WTC11 (cell line): ENCODE results near the gene RITA1. TPM values are rescaled to one million over a fixed set of nuclear protein-coding genes. Genes with fewer than 3 reads are reported as not detected.

ENCODE experiments used
- ATAC-seq: fragments of 200-7000 bp; cut with Tn5 transposase; 2 replicates; pipeline ENCODE4 v1.10.0; 2021; ENCODE audit warnings: mild to moderate bottlenecking, moderate library complexity
- CTCF ChIA-PET: fragments of 300-600 bp; sonication (Branson Sonifier 250); formaldehyde crosslinking; loops from one replicate; lab custom pipeline; 2021; ENCODE audit warnings: antibody characterized with exemption; lab: Charles Lee
- POLR2A ChIA-PET: fragments of 350-600 bp; sonication (Branson Sonifier 250); formaldehyde crosslinking; loops from one replicate; lab custom pipeline; 2021; ENCODE audit warnings: antibody characterized with exemption; lab: Charles Lee
- DNase-seq: peaks from one replicate; pipeline ENCODE4 v3.0.0; 2021; ENCODE audit warnings: low spot score
- H3K27ac Mint-ChIP-seq: 2 replicates; pipeline ENCODE4 v1.8.0; 2021; ENCODE audit warnings: mixed read lengths
- H3K27me3 Mint-ChIP-seq: 2 replicates; pipeline ENCODE4 v1.8.0; 2021; ENCODE audit warnings: low read depth, mild to moderate bottlenecking, moderate library complexity, mixed read lengths
- H3K36me3 Mint-ChIP-seq: 2 replicates; pipeline ENCODE4 v1.8.0; 2021; ENCODE audit warnings: mixed read lengths
- H3K4me1 Mint-ChIP-seq: 2 replicates; pipeline ENCODE4 v1.8.0; 2022; ENCODE audit warnings: mixed read lengths
- H3K4me3 Mint-ChIP-seq: 2 replicates; pipeline ENCODE4 v1.8.0; 2021; ENCODE audit warnings: mild to moderate bottlenecking, moderate library complexity, mixed read lengths
- H3K9me3 Mint-ChIP-seq: 2 replicates; pipeline ENCODE4 v1.8.0; 2021; ENCODE audit warnings: mixed read lengths
- ARID4B ChIP-seq: sonication (generic); formaldehyde crosslinking; IDR thresholded peaks from 2 replicates; pipeline ENCODE4 v1.8.0; 2023; ENCODE audit warnings: missing genetic modification reagents, mild to moderate bottlenecking, borderline replicate concordance
- ERG ChIP-seq: fragments of 250-450 bp; sonication (Bioruptor Pico); IDR thresholded peaks from 2 replicates; pipeline ENCODE4 v1.8.0; 2021; ENCODE audit warnings: mild to moderate bottlenecking
- FOXK1 ChIP-seq: sonication (generic); formaldehyde crosslinking; IDR thresholded peaks from 2 replicates; pipeline ENCODE4 v1.8.0; 2022; ENCODE audit warnings: mild to moderate bottlenecking, moderate library complexity, missing genetic modification reagents
- JAZF1 ChIP-seq: fragments of 250-450 bp; sonication (Bioruptor Pico); IDR thresholded peaks from 2 replicates; pipeline ENCODE4 v1.9.0; 2021; ENCODE audit warnings: moderate library complexity, mild to moderate bottlenecking, inconsistent platforms
- NR1H2 ChIP-seq: sonication (generic); formaldehyde crosslinking; IDR thresholded peaks from 2 replicates; pipeline ENCODE4 v1.9.0; 2021; ENCODE audit warnings: mild to moderate bottlenecking, moderate library complexity, missing genetic modification reagents
- RORB ChIP-seq: fragments of 250-450 bp; sonication (Bioruptor Pico); IDR thresholded peaks from 2 replicates; pipeline ENCODE4 v1.9.0; 2021; ENCODE audit warnings: mild to moderate bottlenecking
- SOX15 ChIP-seq: fragments of 250-450 bp; sonication (Bioruptor Pico); IDR thresholded peaks from 2 replicates; pipeline ENCODE4 v1.9.0; 2021; ENCODE audit warnings: mild to moderate bottlenecking
- SP1 ChIP-seq: sonication (generic); formaldehyde crosslinking; conservative IDR thresholded peaks from 2 replicates; pipeline ENCODE4 v1.8.1; 2022; ENCODE audit warnings: missing genetic modification reagents
- STAT6 ChIP-seq: sonication (generic); formaldehyde crosslinking; conservative IDR thresholded peaks from 2 replicates; pipeline ENCODE4 v1.8.1; 2023; ENCODE audit warnings: mild to moderate bottlenecking, low read depth, missing genetic modification reagents, moderate library complexity
- TEAD1 ChIP-seq: sonication (generic); formaldehyde crosslinking; IDR thresholded peaks from 2 replicates; pipeline ENCODE4 v1.8.0; 2022; ENCODE audit warnings: mild to moderate bottlenecking, missing genetic modification reagents
- TEAD4 ChIP-seq: sonication (generic); formaldehyde crosslinking; IDR thresholded peaks from 2 replicates; pipeline ENCODE4 v1.8.0; 2022; ENCODE audit warnings: mild to moderate bottlenecking, missing genetic modification reagents
- ZNF138 ChIP-seq: sonication (generic); formaldehyde crosslinking; conservative IDR thresholded peaks from 2 replicates; pipeline ENCODE4 v1.8.1; 2022; ENCODE audit warnings: mild to moderate bottlenecking, moderate library complexity, missing genetic modification reagents
- ZNF219 ChIP-seq: sonication (generic); formaldehyde crosslinking; IDR thresholded peaks from 2 replicates; pipeline ENCODE4 v1.8.0; 2023; ENCODE audit warnings: missing genetic modification reagents, mild to moderate bottlenecking, borderline replicate concordance
- ZNF263 ChIP-seq: sonication (generic); formaldehyde crosslinking; IDR thresholded peaks from 2 replicates; pipeline ENCODE4 v1.8.1; 2022; ENCODE audit warnings: low read depth, mild to moderate bottlenecking, moderate library complexity, missing genetic modification reagents
- ZNF416 ChIP-seq: fragments of 250-450 bp; sonication (Bioruptor Pico); IDR thresholded peaks from 2 replicates; pipeline ENCODE4 v1.9.0; 2021; ENCODE audit warnings: mild to moderate bottlenecking, inconsistent platforms
- total RNA-seq: library from RNA; stranded (reverse); gene quantifications from 3 replicates; pipeline ENCODE4 v1.2.3, GENCODE V29; 2021
- TF ChIP-seq, protein P1 (sequence below): sonication (generic); formaldehyde crosslinking; conservative IDR thresholded peaks from 2 replicates; pipeline ENCODE4 v1.8.1; 2022; ENCODE audit warnings: mild to moderate bottlenecking, missing genetic modification reagents
- TF ChIP-seq, protein P2 (sequence below): sonication (generic); formaldehyde crosslinking; IDR thresholded peaks from 2 replicates; pipeline ENCODE4 v1.8.1; 2023; ENCODE audit warnings: mild to moderate bottlenecking, missing genetic modification reagents
- TF ChIP-seq, protein P3 (sequence below): sonication (generic); formaldehyde crosslinking; IDR thresholded peaks from 2 replicates; pipeline ENCODE4 v1.8.0; 2023; ENCODE audit warnings: mild to moderate bottlenecking, missing genetic modification reagents

The RITA1 gene
- total RNA-seq, 1 experiment from 2014 or later, result 29.3 TPM

DNA sequence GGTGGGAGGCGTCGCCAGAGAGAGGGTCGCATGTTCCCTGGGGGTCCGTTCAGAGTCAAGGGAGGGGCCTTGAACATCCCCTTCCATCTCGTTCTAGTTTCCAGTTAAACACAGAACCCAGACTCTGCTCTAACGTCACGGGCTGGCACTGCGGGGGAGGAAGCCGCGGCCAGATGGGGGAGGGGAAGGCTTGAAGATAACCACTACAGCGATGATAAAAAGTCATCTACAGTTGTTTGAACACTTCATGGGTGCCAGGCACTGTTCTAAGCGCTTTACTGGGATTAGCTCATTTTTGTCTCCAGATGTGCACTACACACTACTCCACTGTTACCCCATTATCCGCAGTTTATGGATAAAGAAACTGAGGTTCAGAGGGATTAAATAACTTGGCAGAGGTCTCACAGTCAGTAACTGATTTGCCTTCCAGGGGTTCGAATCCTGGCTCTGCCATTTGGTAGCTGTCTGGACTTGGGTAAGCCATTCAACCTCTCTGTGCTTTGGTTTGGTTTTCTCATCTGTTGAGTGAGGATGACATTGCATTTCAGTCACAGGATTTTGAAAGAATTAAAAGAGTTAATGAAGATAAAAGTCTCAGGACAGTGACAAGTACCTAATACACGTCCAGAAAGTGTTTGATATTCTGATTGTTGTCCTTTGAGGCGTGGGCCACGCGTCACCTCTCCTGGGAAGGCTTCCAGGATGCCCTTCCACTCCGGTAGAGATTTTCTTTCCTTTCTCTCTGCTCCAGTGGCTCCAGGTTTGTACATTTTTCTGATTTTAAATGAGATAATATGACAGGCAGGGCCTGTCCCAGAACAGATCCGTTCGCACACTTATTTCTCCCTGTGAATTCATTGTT is 49.2 kb upstream of the RITA1 start:
- ATAC-seq, result peak; percentile 10
- Mint-ChIP-seq H3K4me3 (peak overlapping the region; percentile 74), H3K4me1 (peaks cover 15% of the 10 kb centered on the region), H3K9me3 (no peaks in the 10 kb centered on the region), H3K27ac (0 out of 2 replicates have a peak overlapping the region, but pooled peaks have one; percentile 20), H3K36me3 (no peaks in the 10 kb centered on the region), H3K27me3 (peaks cover 26% of the 10 kb centered on the region)
- POLR2A ChIA-PET, result interaction anchor here (1.1 kb wide), 1 partner anchor 14 kb away, joined by 4 read pairs; the partner anchor contains the start of gene CFAP73
- TF ChIP-seq SOX15 (CRISPR knock-in tag) (no peak), TEAD1 (CRISPR knock-in tag) (0 out of 2 replicates have a peak, but pooled peaks have one; percentile 66)
- CTCF ChIA-PET, result interaction anchor here (0.9 to 8.4 kb wide), 24 partner anchors 8 to 241 kb away, joined by 3 to 181 read pairs (median 6); partner anchors contain the start of genes CFAP73 and TPCN1
- DNase-seq, result peak; percentile 43

DNA sequence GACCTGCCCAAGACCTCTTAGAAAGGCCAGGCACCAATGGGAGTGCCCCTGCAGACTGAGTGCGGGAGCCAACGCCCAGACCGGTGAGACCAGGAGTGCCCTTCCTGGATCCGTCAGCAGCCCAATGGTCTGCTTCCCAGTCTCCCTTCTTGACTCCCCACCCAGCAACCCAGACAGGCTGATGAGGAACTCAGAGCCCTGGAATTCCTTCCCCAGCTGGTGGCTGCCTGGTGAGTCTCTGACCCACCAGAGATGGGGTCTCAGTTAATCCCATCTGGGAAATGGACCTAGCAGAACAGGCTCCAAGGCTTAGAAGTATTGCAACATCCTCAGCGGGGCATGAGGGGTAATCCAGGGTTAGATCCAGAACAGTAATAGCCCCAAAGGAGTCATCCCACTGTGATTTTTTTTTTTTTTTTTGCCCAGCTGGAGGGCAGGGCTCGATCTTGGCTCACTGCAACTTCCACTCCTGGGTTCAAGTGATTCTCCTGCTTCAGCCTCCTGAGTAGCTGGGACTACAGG is 48.5 kb upstream of the RITA1 start:
- no peak for DNase-seq
- H3K9me3 Mint-ChIP-seq, result no peaks in the 10 kb centered on the region
- ATAC-seq, result no peak
- no peak overlapping the region for H3K27ac Mint-ChIP-seq
- H3K4me1 Mint-ChIP-seq, result peaks cover 15% of the 10 kb centered on the region
- H3K36me3 Mint-ChIP-seq, result no peaks in the 10 kb centered on the region
- POLR2A ChIA-PET, result no interaction called here
- peak overlapping the region; percentile 74; the same call in 1 of the 2 replicates for H3K4me3 Mint-ChIP-seq
- CTCF ChIA-PET, result interaction anchor here (0.6 to 8.4 kb wide), 6 partner anchors 8 to 144 kb away, joined by 3 to 181 read pairs (median 12); partner anchors contain the start of gene CFAP73
- peaks cover 26% of the 10 kb centered on the region for H3K27me3 Mint-ChIP-seq
- TF ChIP-seq SP1 (CRISPR knock-in tag) (no peak), ZNF416 (CRISPR knock-in tag) (no peak), NR1H2 (CRISPR knock-in tag) (no peak), ARID4B (no peak), RORB (CRISPR knock-in tag) (no peak), FOXK1 (CRISPR knock-in tag) (no peak), ZNF263 (CRISPR knock-in tag) (no peak), TEAD4 (CRISPR knock-in tag) (no peak), ERG (CRISPR knock-in tag) (no peak), STAT6 (no peak), JAZF1 (CRISPR knock-in tag) (no peak), ZNF138 (no peak), SOX15 (CRISPR knock-in tag) (no peak), ZNF219 (no peak)
- TF ChIP-seq, protein P1, sequence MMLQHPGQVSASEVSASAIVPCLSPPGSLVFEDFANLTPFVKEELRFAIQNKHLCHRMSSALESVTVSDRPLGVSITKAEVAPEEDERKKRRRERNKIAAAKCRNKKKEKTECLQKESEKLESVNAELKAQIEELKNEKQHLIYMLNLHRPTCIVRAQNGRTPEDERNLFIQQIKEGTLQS (CRISPR knock-in tag), result no peak
- TF ChIP-seq, protein P2, sequence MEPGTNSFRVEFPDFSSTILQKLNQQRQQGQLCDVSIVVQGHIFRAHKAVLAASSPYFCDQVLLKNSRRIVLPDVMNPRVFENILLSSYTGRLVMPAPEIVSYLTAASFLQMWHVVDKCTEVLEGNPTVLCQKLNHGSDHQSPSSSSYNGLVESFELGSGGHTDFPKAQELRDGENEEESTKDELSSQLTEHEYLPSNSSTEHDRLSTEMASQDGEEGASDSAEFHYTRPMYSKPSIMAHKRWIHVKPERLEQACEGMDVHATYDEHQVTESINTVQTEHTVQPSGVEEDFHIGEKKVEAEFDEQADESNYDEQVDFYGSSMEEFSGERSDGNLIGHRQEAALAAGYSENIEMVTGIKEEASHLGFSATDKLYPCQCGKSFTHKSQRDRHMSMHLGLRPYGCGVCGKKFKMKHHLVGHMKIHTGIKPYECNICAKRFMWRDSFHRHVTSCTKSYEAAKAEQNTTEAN (CRISPR knock-in tag), result no peak
- TF ChIP-seq, protein P3, sequence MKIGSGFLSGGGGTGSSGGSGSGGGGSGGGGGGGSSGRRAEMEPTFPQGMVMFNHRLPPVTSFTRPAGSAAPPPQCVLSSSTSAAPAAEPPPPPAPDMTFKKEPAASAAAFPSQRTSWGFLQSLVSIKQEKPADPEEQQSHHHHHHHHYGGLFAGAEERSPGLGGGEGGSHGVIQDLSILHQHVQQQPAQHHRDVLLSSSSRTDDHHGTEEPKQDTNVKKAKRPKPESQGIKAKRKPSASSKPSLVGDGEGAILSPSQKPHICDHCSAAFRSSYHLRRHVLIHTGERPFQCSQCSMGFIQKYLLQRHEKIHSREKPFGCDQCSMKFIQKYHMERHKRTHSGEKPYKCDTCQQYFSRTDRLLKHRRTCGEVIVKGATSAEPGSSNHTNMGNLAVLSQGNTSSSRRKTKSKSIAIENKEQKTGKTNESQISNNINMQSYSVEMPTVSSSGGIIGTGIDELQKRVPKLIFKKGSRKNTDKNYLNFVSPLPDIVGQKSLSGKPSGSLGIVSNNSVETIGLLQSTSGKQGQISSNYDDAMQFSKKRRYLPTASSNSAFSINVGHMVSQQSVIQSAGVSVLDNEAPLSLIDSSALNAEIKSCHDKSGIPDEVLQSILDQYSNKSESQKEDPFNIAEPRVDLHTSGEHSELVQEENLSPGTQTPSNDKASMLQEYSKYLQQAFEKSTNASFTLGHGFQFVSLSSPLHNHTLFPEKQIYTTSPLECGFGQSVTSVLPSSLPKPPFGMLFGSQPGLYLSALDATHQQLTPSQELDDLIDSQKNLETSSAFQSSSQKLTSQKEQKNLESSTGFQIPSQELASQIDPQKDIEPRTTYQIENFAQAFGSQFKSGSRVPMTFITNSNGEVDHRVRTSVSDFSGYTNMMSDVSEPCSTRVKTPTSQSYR (CRISPR knock-in tag), result no peak
